ENCODE results near the gene ANXA5.

DNA sequence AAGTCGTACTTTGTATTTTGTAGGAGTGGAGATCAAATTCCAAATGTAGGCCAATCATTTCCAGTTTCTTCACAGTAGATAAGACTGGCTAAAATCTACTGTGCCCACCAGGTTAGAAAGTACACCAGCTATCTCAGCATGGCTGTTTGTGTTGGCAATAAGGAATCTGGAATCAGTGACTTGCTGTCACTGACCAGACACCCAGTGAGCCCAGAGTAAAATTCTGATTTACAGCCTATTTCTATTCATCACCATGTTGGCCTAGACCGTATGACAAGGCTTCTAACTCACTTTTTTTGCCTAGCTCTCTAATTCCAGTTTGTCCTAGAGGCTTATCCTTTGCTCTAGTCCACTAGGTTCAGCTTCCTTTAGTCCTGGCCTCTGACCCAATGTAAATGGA, 42.8 kb upstream of the ANXA5 start:
- TF ChIP-seq YY1 (IDR thresholded peaks at IDR 0.05; ENCODE audit: insufficient read depth, insufficient read length) (no peak), ZNF274 (IDR thresholded peaks at IDR 0.05; ENCODE audit: low read depth, low read length) (no peak), SUZ12 (IDR thresholded peaks at IDR 0.05; ENCODE audit: extremely low read depth, insufficient read depth, insufficient read length) (no peak)
